Activated CD4-positive, alpha-beta T cell treated with anti-CD3 and anti-CD28 coated beads, Interleukin-2, amount 50 U/mL, for 4 hours (primary cell): ENCODE data around the gene PON3.

Experiments
- DNase-seq, 2 experiments: peaks; one replicate each; pipeline ENCODE4 v3.0.0-alpha.2; 2020

PON3 gene

GRCh38 chr7:95338832-95339231 is 57.3 kb downstream of the PON3 start:
- no peak for DNase-seq

DNA sequence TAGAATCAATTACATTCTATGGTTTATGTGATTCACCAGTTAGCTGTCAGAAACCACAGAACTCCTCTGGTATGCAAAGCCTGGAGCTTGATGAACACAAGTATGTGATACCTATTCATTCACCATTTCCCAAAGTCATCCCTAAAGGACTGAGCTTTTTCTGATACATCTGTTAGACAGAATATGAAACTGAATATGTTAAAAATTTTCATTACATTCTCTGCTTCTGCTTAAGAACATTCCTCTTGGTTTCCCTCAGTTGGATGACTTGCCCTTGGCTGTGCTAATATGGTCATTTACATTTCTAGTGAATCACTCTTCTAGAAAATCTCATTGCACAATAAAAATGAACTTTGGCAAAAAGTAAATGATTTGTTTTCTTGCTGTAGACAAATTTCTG is 61.1 kb downstream of the PON3 start:
- no peak for DNase-seq

DNA sequence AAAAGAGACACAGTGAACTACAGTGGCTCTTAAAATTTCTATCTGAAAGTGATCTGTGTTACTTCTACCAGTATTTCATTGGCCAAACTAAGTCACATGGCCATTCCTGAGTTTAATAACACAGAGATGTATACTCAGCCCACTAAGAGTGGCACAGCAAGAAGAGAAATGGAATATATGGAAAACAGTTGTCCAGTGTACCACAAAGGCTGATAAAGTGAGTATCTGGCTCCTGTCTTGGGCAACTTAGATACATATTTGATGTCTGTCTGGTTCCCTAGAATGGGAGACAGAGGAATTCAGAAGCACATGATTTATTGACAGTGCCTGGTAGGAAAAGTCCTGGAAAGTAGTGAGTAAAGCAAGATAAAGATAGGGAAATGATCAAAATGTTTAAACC is 61.7 kb downstream of the PON3 start:
- no peak for DNase-seq

DNA sequence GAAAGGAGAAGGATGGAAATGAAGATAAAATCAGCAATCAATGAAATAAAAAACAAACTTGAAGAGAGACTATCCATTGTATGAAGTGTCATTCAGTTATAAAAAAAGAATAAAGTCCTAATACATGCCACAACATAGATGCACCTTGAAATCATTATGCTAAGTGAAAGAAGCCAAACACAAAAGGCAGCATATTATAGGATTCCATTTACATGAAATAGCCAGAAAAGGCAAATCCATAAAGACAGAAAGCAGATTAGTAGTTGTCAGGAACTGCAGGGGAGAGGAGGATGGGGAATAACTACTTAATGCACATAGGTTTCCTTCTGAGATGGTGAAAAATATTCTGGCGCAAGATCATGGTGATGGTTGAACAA is 65.2 kb downstream of the PON3 start:
- no peak for DNase-seq

GRCh38 chr7:95330204-95330960 is 65.8 kb downstream of the PON3 start:
- no peak for DNase-seq

DNA sequence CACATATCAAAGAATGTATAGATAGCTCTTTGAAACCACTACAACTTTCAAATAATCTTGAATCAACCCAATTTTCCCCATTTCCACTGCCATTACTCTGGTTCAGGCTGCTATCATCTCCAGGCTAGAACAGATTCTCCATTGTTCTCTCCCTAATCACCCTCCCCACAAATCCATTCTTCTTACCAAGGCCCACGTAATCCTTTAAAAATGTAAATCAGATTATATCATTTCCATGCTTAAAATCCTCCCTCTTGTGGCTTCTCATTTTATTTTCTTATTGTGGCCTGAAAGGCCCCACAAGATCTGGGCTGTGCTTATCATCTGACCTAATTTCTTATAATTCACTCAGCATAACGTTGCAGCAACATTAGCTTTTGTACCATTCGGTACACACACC is 68.8 kb downstream of the PON3 start:
- DNase-seq = no peak

DNA sequence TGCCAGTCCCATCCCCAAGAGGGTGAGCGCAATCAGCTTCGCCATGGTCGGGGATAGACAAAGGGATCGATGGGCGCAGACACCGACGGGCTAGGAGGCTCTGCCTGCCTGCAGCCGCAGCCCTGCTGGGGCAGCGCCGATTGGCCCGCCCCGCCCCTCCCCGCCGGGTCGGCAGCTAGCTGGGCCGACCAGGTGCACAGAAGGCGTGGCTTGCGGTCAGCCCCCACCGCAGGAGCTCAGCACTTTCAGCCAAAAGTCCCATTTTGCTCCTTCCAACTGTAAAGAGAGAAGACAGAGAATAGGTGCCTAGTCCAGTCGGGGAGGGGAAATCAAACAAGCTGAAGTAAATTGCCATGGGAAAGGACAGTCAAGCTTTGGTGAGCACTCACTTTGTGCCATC is 71.7 kb downstream of the PON3 start, which contains the start of gene PON1:
Gene PON1 (minus strand): TSS at position 102 of the 400 bp plus-strand sequence. CDS start 57 bp downstream, at position 45.
- no peak for DNase-seq

DNA sequence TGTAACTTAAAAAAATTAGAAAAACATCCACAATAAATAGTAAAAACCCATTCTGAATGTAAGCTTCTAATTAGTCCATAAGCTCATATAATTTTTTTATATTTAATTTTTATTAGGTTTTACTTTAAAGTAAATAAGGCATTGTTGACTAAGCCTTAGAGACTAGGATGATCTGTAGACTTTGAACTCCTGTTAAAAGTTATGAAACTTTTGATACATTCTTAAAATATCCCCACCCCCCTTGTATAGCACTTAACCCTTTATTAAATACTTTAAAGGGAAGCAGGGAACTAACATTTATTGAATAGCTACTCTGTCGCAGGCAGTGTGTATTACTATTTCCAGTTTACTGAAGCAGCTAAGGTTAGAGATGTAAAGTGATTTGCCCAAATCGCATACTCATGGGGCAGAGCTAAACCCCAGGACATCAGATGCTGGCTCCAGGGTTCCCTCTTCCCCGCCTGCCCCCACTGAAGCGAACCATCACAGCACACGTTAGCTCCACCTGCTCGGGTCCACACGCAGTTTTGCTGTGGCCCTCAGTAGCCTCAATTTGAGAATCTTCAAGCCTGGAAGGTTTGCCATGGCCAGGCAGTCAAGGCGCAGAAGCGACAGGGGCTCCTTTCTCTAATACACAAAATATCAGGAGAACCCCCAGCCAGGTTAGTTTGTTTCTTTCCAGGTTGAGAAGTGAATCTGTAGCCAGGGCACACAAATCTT is 72.6 kb downstream of the PON3 start:
- no peak for DNase-seq

DNA sequence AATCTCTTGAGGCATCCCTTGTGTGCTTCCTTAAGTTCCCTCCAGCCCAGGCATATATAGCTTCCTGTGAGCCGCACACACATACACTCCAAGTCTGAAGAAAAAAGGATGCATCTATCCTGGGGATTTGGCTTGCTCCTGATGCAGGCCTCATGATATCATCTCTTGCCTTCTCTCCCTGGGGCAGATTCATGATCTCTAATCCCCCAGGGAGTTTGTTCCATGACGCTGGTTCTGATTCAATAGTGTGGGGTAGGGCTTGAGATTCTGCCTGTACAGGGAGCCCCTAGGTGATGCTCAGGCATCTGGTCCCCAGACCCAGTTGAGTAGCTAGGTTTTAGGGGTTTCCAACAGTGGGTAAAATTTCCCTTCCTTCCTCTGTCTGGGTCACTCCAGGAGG is 73.3 kb downstream of the PON3 start:
- no peak for DNase-seq

DNA sequence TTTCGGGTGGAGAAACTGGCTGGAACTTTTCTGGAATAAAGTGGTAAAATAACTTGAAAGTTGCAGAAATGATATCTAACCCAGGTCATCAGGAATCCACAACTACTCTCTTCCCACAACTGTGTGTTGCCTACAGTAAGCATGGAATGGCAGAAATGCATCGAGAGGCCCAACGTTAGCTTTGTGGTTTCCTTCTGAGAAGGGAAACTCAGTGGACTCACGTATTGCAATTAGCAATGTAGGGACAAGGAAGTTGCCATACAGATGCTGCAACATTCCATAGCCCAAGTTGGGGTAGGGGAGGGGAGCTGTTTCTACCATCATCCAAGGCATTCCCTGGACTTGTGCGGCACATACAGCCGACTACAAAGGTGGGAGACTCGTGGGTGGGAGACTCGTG is 73.8 kb downstream of the PON3 start:
- DNase-seq = no peak

DNA sequence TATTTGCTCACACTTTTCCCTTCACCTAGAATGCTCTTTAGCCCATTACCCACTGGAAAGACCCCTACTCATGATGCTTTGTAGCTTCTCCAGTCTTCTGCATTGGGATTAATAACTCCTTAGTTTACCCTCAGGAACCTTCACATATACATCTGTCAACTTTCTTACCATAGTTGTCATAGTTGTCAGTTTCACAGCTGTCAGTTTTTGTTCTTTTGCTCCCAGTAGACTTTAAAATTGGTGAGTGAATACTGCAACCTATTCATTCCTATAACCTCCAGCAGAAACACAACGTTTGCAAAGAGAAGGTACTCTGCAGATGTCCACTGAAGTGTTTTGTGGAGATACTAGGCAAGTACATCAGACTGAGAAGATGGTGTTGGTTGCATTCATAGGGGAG is 74.5 kb downstream of the PON3 start:
- no peak for DNase-seq

DNA sequence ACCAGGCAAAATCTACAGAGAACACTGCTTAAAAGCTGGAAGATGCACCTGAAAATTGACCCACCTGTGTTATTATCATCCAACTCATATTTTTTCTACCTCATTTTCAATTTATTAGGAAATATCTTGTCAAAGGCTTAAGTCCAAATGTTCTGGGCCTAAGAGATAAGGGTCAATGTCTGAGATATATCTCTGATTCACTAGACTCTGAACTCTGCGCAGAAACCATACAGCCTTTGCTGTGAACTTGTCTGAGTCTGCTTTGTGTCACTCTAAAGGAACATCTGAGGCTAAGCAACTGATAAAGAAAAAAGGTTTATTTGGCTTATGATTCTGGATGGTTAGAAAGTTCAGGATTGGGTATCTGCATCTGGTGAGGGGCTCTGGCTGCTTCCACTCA is 75.5 kb downstream of the PON3 start:
- DNase-seq = no peak

- no peak for DNase-seq
Measured at GRCh38 chr7:95319570-95319969, 76.6 kb downstream of the PON3 start.

DNA sequence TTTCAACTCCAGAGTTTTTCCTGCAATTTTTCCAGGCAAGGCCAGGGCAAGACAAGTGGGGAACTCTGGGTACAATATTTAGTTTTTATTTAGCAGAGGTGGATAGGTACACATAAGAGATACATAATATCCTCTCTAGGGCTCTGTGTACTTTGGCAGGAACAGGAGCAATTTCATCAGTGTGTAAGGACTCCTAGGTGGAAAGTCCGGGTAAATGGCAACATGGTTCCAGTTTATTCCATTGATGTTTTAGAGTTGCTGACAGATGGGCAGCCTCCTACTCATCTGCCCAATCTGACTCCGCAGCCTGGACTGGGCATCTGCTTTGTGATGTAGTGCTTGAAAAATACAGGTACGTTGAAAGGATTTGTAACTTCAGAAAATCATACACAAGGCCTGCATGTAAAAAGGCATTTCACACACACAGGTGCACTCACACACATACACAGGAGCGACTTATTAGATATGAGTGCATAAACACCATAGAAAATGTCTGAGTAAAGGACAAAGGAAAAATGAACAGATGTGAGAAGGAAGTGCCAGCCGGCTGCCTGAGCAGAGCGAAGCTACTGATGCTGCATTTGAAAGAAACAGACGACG is 77.6 kb downstream of the PON3 start:
- no peak for DNase-seq

GRCh38 chr7:95317966-95318365 is 78.2 kb downstream of the PON3 start:
- DNase-seq = no peak

GRCh38 chr7:95317546-95317945 is 78.6 kb downstream of the PON3 start:
- DNase-seq = no peak

DNA sequence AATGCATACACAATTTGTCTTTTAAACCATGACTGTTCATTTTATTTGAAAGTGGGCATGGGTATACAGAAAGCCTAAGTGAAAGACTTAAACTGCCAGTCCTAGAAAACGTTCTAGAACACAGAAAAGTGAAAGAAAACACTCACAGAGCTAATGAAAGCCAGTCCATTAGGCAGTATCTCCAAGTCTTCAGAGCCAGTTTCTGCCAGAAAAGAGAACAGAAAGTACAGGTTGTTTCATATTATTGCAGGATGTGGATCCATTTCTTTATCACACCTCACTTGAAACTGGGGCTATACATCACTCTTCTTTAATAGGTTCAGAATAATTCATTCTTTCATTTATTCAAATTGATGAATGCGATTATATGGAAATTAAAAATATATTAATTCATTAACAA is 79.6 kb downstream of the PON3 start:
- DNase-seq = no peak

- no peak for DNase-seq
Measured at GRCh38 chr7:95312561-95312960, 83.6 kb downstream of the PON3 start.

- no peak for DNase-seq
Measured at GRCh38 chr7:95311389-95311788, 84.8 kb downstream of the PON3 start.

GRCh38 chr7:95309951-95310350 is 86.2 kb downstream of the PON3 start:
- no peak for DNase-seq
